Lung (tissue), 12 donors: ENCODE measurements around the gene DPY19L3. TPM values are rescaled to one million over a fixed set of nuclear protein-coding genes. Genes with fewer than 3 reads are reported as not detected.
"Not testable (repeated sequence)": the region's sequence is repeated elsewhere in the genome, so short reads cannot be mapped to it uniquely, and the experiment has no call there.

Experiments used
- ATAC-seq: fragments of 200-7000 bp; cut with Tn5 transposase; one replicate; pipeline ENCODE4 v1.9.1; 2020; ENCODE audit warnings: moderate number of reproducible peaks; ENCODE audit not compliant: insufficient read depth, low FRiP score
- DNase-seq, 3 donors: peaks; one replicate each; pipeline ENCODE4 v3.0.0-alpha.2; 2013 to 2017
- H3K27ac ChIP-seq, 2 donors: one replicate each; pipeline ENCODE4 v1.5.1; 2013; ENCODE audit warnings: mild to moderate bottlenecking in 2 of 2, moderate library complexity in 2 of 2, control low read depth in 1 of 2, inconsistent platforms in 1 of 2, low read depth in 1 of 2, low read length in 1 of 2
- H3K27me3 ChIP-seq, 3 donors: one replicate each; pipeline ENCODE4 v1.5.1; 2013; ENCODE audit warnings: low read length in 2 of 3; ENCODE audit not compliant: control insufficient read depth in 3 of 3, insufficient read depth in 3 of 3
- H3K36me3 ChIP-seq, 4 donors: one replicate each; pipeline ENCODE4 v1.5.1; 2013; ENCODE audit warnings: low read length in 4 of 4, mild to moderate bottlenecking in 1 of 4, moderate library complexity in 1 of 4; ENCODE audit not compliant: control insufficient read depth in 4 of 4, insufficient read depth in 4 of 4
- H3K4me1 ChIP-seq, 5 donors: one replicate each; pipeline ENCODE4 v1.5.1; 2013; ENCODE audit warnings: low read length in 5 of 5, mild to moderate bottlenecking in 2 of 5, moderate library complexity in 1 of 5; ENCODE audit not compliant: control insufficient read depth in 5 of 5, insufficient read depth in 5 of 5
- H3K4me3 ChIP-seq: one replicate; pipeline ENCODE4 v1.5.1; 2013; ENCODE audit warnings: mild to moderate bottlenecking, control low read depth, moderate library complexity
- H3K9ac ChIP-seq, 2 donors: one replicate each; pipeline ENCODE4 v1.5.1; 2013; ENCODE audit warnings: low read length in 2 of 2, control low read depth in 1 of 2; ENCODE audit not compliant: insufficient read depth in 1 of 2
- H3K9me3 ChIP-seq, 4 donors: one replicate each; pipeline ENCODE4 v1.5.1; 2013; ENCODE audit warnings: low read length in 3 of 4, mild to moderate bottlenecking in 1 of 4, moderate library complexity in 1 of 4; ENCODE audit not compliant: control insufficient read depth in 4 of 4, insufficient read depth in 3 of 4
- CTCF ChIP-seq: IDR thresholded peaks from 2 replicates; pipeline ENCODE4 v1.5.1; 2012; ENCODE audit warnings: mild to moderate bottlenecking; ENCODE audit errors: control extremely low read depth, extremely low read depth
- WGBS, 2 donors: extraction: QIAGEN DNeasy Blood & Tissue Kit; methylation state at CpG; one replicate each; pipeline ENCODE4 v1.1.7; 2013; 5-methylcytosine and 5-hydroxymethylcytosine counted together
- polyA plus RNA-seq, 2 donors: library from polyadenylated mRNA; stranded (reverse); fragments of 200-250 nt; gene quantifications; one replicate each; pipeline ENCODE4 v1.2.1, GENCODE V29; 2013
- total RNA-seq, 2 donors: library from RNA; depleted of rRNA in 1 of 2; stranded (reverse); fragments of >200 nt in 1 of 2; gene quantifications; one replicate each; pipeline ENCODE4 v1.2.1, GENCODE V29; 2014 to 2021
- donor health status: control.
- donor health status: control.
- donor health status: Bipolar disorder and iron deficiency.
- donor health status: healthy.
- donor health status: DM: yes; HTN: yes; CAD: no.

The DPY19L3 gene
- total and polyA plus RNA-seq, 4 donors, result 9.1 to 49.3 (median 27.3) TPM

GRCh38 chr19:32373585-32374295 lies 31.8 kb upstream of the DPY19L3 start:
- WGBS, 2 donors, result 55 to 69% methylated on average over 10 of the region's 10 CpGs
- H3K27me3 ChIP-seq, result no peaks in the 10 kb centered on the region
- peak overlapping the region in 1 of 2 donors; percentile 6 for H3K9ac ChIP-seq
- no peak for TF ChIP-seq CTCF
- peaks cover 2 to 14% (median 7%) of the 10 kb centered on the region in 5 donors for H3K4me1 ChIP-seq
- peak overlapping the region; percentile 72 to 77 for H3K27ac ChIP-seq
- H3K9me3 ChIP-seq, result no peaks in the 10 kb centered on the region
- ATAC-seq, result peak; percentile 95
- H3K4me3 ChIP-seq, result no peak overlapping the region
- peak; percentile 73 to 89 (median 88) for DNase-seq
- H3K36me3 ChIP-seq, result peaks cover 5 to 15% (median 9%) of the 10 kb centered on the region in 4 donors

GRCh38 chr19:32374362-32374761 lies 31.2 kb upstream of the DPY19L3 start:
- H3K9me3 ChIP-seq, H3K4me3 ChIP-seq, ATAC-seq, DNase-seq, H3K9ac ChIP-seq, H3K27me3 ChIP-seq: not testable (repeated sequence)
- Histone ChIP-seq H3K27ac (peak overlapping the region in 1 of 2 donors; percentile 41), H3K36me3 (peaks cover 8 to 18% (median 9%) of the 10 kb centered on the region in 4 donors), H3K4me1 (peaks cover 2 to 14% (median 7%) of the 10 kb centered on the region in 5 donors)
- WGBS, 2 donors, result 82 to 92% methylated on average over 3 of the region's 3 CpGs

DNA sequence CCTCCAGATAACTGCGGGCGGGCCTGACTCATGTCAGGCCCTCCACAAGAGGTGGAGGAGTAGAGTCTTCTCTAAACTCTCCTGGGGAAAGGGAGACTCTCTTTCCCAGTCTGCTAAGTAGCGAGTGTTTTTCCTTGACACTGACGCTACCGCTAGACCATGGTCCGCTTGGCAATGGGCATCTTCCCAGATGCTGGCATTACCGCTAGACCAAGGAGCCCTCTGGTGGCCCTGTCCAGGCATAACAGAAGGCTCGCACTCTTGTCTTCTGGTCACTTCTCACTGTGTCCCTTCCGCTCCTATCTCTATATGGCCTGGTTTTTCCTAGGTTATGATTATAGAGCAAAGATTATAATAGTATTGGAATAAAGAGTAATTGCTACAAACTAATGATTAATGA lies 28.5 kb upstream of the DPY19L3 start:
- not testable (repeated sequence) for H3K4me3 ChIP-seq, H3K9ac ChIP-seq, H3K27me3 ChIP-seq, H3K27ac ChIP-seq, H3K9me3 ChIP-seq, DNase-seq, ATAC-seq
- H3K4me1 ChIP-seq, result peaks cover 0 to 14% (median 7%) of the 10 kb centered on the region in 5 donors
- H3K36me3 ChIP-seq, result peaks cover 10 to 31% (median 12%) of the 10 kb centered on the region in 4 donors
- WGBS, 2 donors, result 98 to 99% methylated on average over 9 of the region's 9 CpGs

DNA sequence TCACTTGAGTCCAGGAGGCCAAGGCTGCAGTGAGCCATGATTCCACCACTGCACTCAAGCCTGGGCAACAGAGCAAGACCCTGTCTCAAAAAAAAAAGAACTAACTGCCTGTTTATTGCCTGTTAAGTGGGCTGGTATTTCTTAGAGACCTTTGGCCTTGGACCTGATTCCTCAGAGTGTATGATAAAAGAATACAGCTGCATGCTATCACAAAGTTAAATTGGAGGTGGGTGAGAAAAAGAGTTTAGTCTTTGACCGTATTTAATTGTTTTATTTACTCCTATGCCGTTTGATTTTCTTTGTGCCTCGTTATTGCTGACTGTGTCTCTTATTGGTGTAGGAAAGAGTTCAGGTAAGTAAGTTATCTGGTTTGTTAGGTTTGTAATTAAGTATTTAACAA lies 25.3 kb upstream of the DPY19L3 start:
- no peak for DNase-seq
- no peaks in the 10 kb centered on the region for H3K4me1 ChIP-seq
- no peak for ATAC-seq
- peaks cover 9 to 43% (median 18%) of the 10 kb centered on the region in 4 donors for H3K36me3 ChIP-seq
- H3K4me3 ChIP-seq, result no peak overlapping the region
- H3K27me3 ChIP-seq, result no peaks in the 10 kb centered on the region
- 89 to 93% methylated on average over 3 of the region's 3 CpGs for WGBS, 2 donors
- H3K27ac ChIP-seq, result no peak overlapping the region
- TF ChIP-seq CTCF, result no peak
- H3K9me3 ChIP-seq, result no peaks in the 10 kb centered on the region
- H3K9ac ChIP-seq, result no peak overlapping the region
